ENCODE measurements around the gene ROPN1B. TPM values are rescaled to one million over a fixed set of nuclear protein-coding genes. Genes with fewer than 3 reads are reported as not detected.
"Not testable (repeated sequence)": the region's sequence is repeated elsewhere in the genome, so short reads cannot be mapped to it uniquely, and the experiment has no call there.

The ROPN1B gene
- total RNA-seq, 1 experiment from 2014 or later = 0.13 TPM

GRCh38 chr3:125990253-125990970, 21.4 kb downstream of the ROPN1B start:
- ATAC-seq = peak; percentile 100
- peak; percentile 95 for DNase-seq (ENCODE audit: low spot score)
- TF ChIP-seq E2F4 (CRISPR knock-in tag; IDR thresholded peaks at IDR 0.05; ENCODE audit: borderline replicate concordance, low read depth) (no peak), FOXJ3 (CRISPR knock-in tag; IDR thresholded peaks at IDR 0.05; ENCODE audit: borderline replicate concordance) (no peak), TP53 (CRISPR knock-in tag; IDR thresholded peaks at IDR 0.05) (peak; percentile 55; the same call in 1 of the 2 replicates), ELF4 (CRISPR knock-in tag; IDR thresholded peaks at IDR 0.05; ENCODE audit: low read depth) (no peak), RORB (CRISPR knock-in tag; IDR thresholded peaks at IDR 0.05) (no peak), ARID4B (CRISPR knock-in tag; IDR thresholded peaks at IDR 0.05; ENCODE audit: borderline replicate concordance) (no peak; the same call in 1 of the 2 replicates), MLX (CRISPR knock-in tag; IDR thresholded peaks at IDR 0.05) (no peak), MAX (CRISPR knock-in tag; IDR thresholded peaks at IDR 0.05) (peak; percentile 61; the same call in 1 of the 2 replicates), CREB1 (CRISPR knock-in tag; IDR thresholded peaks at IDR 0.05) (0 out of 2 replicates have a peak, but pooled peaks have one; percentile 21), SP1 (CRISPR knock-in tag; conservative IDR thresholded peaks at IDR 0.05) (peak; percentile 72), MYBL2 (CRISPR knock-in tag; IDR thresholded peaks at IDR 0.05) (no peak), ETV6 (CRISPR knock-in tag; IDR thresholded peaks at IDR 0.05) (0 out of 2 replicates have a peak, but pooled peaks have one; percentile 38), MXD4 (CRISPR knock-in tag; IDR thresholded peaks at IDR 0.05; ENCODE audit: borderline replicate concordance) (no peak), ZNF425 (CRISPR knock-in tag; conservative IDR thresholded peaks at IDR 0.05) (no peak), ZNF281 (CRISPR knock-in tag; IDR thresholded peaks at IDR 0.05) (peak; percentile 60; the same call in 1 of the 2 replicates), TCF7 (CRISPR knock-in tag; IDR thresholded peaks at IDR 0.05; ENCODE audit: low read depth) (no peak), ZNF396 (CRISPR knock-in tag; IDR thresholded peaks at IDR 0.05; ENCODE audit: borderline replicate concordance) (no peak), FOXP1 (CRISPR knock-in tag; IDR thresholded peaks at IDR 0.05; ENCODE audit: borderline replicate concordance) (0 out of 2 replicates have a peak, but pooled peaks have one; percentile 37), E2F1 (CRISPR knock-in tag; IDR thresholded peaks at IDR 0.05) (0 out of 2 replicates have a peak, but pooled peaks have one; percentile 34), GABPB1 (CRISPR knock-in tag; IDR thresholded peaks at IDR 0.05) (peak; percentile 20; the same call in 1 of the 2 replicates)
- no peaks in the 10 kb centered on the region for H3K9me3 Mint-ChIP-seq
- peak overlapping the region; percentile 99 for H3K27ac Mint-ChIP-seq
- no peaks in the 10 kb centered on the region for H3K36me3 Mint-ChIP-seq
- ChIA-PET CTCF (interaction anchor here (0.6 to 1.8 kb wide), 3 partner anchors 18 to 297 kb away, joined by 3 to 7 read pairs (median 4); no protein-coding TSS in a partner anchor), POLR2A (no interaction called here)
- peaks cover 53% of the 10 kb centered on the region for H3K27me3 Mint-ChIP-seq (ENCODE audit: low read depth)
- H3K4me1 Mint-ChIP-seq = peaks cover 9% of the 10 kb centered on the region
- H3K4me3 Mint-ChIP-seq = peak overlapping the region; percentile 96

GRCh38 chr3:125996751-125997150, 27.8 kb downstream of the ROPN1B start:
- ATAC-seq; POLR2A ChIA-PET; H3K27ac Mint-ChIP-seq; DNase-seq (ENCODE audit: low spot score); CTCF ChIA-PET; H3K4me3 Mint-ChIP-seq; H3K4me1 Mint-ChIP-seq: not testable (repeated sequence)
- Mint-ChIP-seq H3K27me3 (ENCODE audit: low read depth) (peaks cover 74% of the 10 kb centered on the region), H3K9me3 (peaks cover 46% of the 10 kb centered on the region), H3K36me3 (peaks cover 24% of the 10 kb centered on the region)
